Fibroblast of lung (primary cell): ENCODE measurements around the gene GSG1.

Experiments used
- EZH2 ChIP-seq: IDR thresholded peaks from 2 replicates; pipeline ENCODE4 v1.5.1; 2012; ENCODE audit warnings: low read length, control low read depth, mild to moderate bottlenecking; ENCODE audit errors: missing control alignments
- TF ChIP-seq, protein P1 (sequence below), 2 donors: IDR thresholded peaks in 1 of 2; conservative IDR thresholded peaks in 1 of 2; 1 replicate in 1 of 2; 2 replicates in 1 of 2; pipeline ENCODE4 v1.5.1; 2011 to 2012; ENCODE audit warnings: low read length in 2 of 2, control low read depth in 1 of 2, inconsistent platforms in 1 of 2, low read depth in 1 of 2, mild to moderate bottlenecking in 1 of 2

DNA sequence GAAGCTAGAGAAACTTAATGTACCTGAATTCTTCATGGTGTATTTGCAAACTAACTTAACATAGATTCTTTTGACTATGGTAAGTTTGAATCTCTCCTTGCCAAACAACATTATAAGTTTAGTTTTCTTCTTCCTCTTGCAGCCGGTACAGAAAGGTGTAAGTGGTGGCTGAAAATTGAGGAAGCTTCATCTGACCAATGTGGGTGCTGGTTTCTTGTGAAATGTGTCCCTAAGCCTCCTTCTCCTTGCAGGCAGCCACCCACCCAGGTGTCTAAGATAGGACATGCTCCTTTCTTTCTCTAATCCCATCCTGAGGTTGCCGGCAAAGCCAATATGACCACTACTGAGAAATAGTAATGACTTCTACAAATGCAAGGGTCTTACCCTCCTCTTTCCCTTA, 20.6 kb downstream of the GSG1 start:
- TF ChIP-seq, protein P1, sequence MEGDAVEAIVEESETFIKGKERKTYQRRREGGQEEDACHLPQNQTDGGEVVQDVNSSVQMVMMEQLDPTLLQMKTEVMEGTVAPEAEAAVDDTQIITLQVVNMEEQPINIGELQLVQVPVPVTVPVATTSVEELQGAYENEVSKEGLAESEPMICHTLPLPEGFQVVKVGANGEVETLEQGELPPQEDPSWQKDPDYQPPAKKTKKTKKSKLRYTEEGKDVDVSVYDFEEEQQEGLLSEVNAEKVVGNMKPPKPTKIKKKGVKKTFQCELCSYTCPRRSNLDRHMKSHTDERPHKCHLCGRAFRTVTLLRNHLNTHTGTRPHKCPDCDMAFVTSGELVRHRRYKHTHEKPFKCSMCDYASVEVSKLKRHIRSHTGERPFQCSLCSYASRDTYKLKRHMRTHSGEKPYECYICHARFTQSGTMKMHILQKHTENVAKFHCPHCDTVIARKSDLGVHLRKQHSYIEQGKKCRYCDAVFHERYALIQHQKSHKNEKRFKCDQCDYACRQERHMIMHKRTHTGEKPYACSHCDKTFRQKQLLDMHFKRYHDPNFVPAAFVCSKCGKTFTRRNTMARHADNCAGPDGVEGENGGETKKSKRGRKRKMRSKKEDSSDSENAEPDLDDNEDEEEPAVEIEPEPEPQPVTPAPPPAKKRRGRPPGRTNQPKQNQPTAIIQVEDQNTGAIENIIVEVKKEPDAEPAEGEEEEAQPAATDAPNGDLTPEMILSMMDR (conservative IDR thresholded peaks at IDR 0.05 in 1 of 2, IDR thresholded peaks at IDR 0.05 in 1 of 2; ENCODE audit: low read depth in 1 of 2, low read length in 2 of 2), result no peak
- TF ChIP-seq EZH2, result no peak
